HG03280 (cell line): ENCODE results near the gene TFCP2L1.
"Not testable (repeated sequence)": the region's sequence is repeated elsewhere in the genome, so short reads cannot be mapped to it uniquely, and the experiment has no call there.

ENCODE experiments used
- ATAC-seq: cut with Tn5 transposase; IDR thresholded peaks from one replicate; pipeline ENCODE4 v1.9.1; 2021; ENCODE audit warnings: mild to moderate bottlenecking, moderate library complexity; ENCODE audit not compliant: unreplicated experiment

Gene TFCP2L1

DNA sequence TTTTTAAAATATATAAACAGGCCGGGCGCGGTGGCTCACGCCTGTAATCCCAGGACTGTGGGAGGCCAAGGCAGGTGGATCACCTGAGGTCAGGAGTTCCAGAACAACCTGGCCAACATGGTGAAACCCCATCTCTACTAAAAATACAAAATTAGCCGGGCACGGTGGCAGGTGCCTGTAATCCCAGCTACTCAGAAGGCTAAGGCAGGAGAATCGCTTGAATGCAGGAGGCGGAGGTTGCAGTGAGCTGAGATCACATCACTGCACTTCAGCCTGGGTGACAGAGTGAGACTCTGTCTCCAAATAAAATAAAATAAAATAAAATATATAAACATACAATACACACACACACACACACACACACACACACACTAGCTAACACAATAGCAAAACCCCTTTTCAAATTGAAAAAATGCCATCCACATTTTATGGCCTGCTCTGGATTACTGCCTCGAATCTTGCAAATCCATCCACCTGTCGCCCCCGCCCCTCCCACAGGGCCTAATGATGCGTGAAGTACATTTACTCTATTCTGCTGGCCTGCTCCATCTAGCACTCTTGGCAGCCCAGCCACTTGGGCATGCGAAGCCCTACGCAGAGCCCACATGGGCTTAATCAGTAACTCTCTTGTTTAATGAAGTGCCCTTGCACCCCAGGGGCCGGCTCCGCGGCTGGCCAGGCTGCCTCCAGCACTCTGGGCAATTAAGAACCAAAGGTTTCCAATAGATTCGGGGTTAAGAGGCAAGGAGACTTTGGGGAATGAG lies 57.4 kb downstream of the TFCP2L1 start:
- ATAC-seq = not testable (repeated sequence)

DNA sequence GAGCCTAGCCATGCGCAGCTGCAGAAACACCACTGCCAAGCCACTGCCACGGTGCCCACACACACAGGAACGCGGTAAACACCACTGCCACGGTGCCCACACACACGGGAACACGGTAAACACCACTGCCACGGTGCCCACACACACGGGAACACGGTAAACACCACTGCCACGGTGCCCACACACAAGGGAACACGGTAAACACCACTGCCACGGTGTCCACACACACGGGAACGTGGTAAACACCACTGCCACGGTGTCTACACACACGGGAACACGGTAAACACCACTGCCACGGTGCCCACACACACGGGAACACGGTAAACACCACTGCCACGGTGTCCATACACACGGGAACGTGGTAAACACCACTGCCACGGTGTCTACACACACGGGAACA lies 59.3 kb downstream of the TFCP2L1 start:
- not testable (repeated sequence) for ATAC-seq

DNA sequence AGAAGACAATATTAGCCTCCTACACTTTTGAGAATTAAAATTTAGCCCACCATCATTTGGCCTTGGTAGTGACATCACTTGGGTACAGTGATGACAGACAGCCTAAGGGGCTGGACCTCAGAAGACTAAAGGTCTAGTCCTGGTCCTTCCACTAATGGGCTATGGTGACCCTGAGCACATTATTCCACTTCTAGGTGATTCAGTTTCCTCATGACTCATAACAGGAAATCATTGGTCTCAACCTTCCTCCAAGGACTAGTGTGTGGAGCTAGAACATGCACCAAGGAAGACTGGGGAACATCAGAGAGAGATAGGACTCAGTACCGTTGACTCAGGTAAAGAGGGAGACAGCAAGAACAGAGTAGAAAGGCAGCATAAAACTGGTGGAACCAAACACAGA lies 64.0 kb downstream of the TFCP2L1 start:
- ATAC-seq = no peak

DNA sequence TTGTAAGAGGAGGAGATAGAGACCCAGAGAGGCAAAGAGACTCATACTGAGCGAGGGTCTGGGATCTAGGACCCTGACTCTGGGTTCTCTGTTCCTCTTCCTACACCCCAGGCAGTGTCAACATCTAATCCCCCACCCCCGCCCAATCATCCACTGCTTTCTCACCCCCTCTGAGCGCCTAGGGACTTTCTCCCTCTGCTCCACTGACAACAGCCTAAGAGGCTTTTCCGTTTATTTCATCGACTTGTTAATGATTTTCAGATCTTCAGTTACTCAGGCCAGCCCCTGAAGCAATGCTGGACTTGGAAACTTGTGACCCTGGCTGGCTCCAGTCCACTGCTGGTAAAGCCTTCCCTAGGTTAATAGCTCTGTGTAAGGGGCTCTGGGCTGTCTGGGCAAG lies 65.1 kb downstream of the TFCP2L1 start:
- ATAC-seq = no peak

DNA sequence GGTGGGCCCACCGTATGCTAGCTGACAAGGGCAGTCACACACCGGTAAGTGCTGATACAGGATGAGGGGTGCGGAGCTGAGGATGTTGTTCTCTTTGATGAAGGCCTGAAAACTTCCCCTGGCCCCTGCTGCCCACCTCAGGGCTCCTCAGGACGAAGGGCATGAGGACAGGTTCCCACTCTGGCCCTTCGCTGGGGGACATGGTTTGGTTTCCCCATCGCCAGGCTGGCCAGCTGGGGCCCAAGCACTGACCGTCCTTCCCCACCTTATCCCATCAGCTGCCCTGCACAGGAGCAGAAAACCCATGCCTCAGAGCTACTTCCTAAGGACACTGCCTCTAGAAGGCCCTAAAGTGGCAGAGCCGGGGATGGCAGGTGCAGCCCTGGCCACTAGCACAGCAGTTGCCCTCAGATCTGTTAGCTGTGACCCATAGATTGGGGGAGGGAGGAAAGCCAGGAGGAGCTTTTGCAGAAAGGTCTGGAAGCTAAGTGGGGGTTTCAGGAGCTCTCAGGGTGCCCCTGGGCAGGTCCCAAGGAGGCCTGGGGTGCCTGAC lies 66.5 kb downstream of the TFCP2L1 start:
- no peak for ATAC-seq

DNA sequence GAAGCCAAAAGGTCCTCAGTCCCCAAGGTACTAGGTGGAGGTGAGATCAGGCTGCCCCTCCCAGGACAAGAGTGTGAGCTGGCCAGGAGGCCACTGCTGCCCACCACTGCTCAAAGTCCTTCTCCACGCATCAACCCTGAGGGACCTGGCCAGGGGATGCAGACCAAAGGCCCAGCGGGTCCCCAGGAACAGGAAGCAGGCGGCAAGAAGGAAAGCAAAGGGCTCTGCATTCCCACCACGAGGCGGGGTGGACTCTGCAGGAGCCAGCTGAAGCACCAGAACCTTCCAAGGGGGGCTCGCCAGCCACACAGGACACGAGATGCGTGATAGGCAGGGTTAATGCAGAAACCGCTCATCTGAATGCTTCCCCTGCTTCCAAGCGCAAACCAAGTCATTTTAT lies 67.4 kb downstream of the TFCP2L1 start:
- ATAC-seq = no peak

DNA sequence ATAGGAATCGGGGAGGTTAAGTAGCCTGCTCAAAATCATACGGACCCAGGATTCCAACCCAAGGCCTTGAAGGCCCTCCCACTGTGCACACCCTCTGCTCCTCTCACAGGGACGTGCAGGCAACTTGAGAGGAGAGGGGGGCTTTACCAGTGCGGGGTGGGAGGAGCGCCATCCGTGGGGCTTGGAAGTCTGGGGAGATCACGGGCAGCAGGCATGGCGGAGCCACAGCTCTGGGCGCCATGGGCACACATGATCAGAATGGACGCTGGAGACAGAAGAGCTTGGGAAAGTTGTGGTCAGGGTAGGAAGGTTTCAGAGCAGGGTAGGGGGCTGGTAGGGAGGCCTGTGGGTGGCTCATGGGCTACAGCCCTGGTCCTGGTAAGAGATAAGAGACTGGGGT lies 70.7 kb downstream of the TFCP2L1 start:
- no peak for ATAC-seq

DNA sequence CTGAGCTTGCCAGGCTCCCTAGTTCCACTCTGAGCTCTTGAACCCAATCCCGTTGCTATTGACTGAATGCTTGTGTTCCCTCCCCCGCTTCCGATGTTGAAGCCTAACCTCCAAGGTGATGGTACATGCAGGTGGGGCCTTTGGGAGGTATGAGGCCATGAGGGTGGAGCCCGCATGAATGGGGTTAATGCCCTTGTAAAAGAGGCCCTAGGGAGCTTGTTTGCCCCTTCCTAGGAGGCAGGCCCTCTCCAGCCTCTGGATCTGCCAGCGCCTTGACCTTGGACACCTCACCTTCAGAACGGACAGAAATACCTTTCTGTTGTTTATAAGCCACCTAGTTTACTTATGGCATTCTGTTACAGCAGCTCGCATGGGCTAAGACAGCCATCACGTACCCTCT lies 71.6 kb downstream of the TFCP2L1 start:
- no peak for ATAC-seq

DNA sequence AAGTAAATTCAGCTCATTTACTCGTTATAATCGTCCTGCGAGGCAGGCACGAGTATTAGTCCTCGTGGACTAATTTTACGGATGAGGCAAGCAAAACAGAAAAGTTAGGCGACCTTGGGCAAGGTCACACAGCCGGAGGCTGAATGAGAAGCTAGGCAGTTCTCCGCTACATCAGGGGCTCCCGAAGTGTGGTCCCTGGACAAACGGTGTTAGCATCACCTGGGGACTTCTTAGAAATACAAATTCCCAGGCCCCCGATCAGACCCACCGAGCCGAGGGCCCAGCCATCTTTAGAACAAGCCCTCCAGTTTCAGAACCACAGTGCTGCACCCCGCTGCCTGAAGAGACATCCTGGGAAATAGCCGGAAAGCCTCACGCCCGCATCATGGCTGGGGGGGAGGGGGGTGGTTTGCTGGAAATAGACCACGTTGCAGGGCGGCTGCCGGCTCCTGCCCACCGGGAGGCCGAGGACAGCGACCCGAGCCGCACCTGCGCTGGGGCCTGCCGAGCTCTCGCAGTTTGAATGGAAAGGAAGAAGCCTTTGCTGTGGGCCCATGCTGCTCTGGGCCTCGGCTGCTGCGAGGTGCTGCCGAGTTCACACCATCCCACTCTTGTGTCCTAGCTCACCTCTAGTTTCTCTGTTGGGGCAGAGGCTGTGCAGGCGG lies 72.2 kb downstream of the TFCP2L1 start:
- ATAC-seq = no peak

DNA sequence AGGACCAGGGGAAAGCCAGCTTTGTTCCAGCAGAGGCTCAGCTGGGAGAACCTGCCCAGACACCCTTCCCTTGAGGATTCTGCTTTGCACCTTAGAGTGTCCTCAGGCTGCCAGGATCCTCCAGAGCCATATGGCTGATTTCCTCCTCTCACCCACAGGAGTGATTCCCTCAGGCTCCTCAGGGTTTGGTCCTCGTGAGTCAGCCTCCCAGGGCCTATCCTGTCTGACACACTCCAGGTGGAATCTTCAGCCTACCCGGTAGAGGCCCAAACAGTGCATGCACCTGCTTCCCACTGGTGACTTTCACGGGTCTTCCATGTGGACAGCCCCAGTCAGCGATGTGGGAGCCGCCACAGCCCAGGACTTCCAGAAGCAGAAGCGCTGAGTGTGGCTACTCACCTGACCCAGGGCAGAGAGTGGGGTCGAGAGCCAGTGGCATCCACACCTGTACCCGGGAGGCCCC lies 73.3 kb downstream of the TFCP2L1 start:
- ATAC-seq = no peak

DNA sequence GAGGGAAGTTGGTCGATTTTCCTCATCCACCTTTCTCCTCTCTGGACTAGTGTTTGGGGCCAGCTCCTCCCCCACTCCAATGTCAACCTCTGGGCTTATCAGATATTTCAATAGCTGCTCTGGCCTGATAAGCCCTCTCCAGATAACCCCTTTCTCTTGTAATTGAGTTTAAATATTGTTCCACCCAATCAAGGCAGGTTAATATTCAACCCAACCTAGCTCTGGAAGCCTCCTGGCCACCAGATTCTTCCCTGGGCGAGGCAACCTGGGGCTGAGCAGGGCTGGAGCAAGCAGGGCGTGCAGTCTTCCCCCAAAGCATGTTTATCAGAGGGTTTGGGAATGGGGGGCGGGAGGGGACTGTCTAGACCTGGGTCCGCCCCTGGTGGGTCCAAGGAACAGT lies 73.8 kb downstream of the TFCP2L1 start:
- no peak for ATAC-seq

DNA sequence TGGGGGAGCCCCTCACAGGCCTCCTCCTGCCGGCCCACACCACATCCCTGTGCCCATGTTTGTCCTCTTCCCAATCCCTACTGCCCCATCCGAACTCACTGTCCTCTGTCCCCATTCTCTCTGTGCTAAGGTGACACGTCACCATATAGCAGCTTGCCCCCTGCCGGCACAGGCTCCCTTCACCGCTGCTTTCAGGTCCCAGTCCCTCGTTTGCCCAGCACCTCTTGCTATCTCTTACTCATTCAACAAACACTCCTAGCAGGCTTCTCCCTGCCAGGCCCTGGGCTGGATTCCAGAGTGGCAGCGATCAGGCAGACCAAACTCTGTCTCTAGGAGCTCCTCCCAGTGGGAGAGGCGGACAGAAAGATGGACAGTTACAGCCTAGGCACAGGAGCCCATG lies 74.3 kb downstream of the TFCP2L1 start:
- no peak for ATAC-seq

DNA sequence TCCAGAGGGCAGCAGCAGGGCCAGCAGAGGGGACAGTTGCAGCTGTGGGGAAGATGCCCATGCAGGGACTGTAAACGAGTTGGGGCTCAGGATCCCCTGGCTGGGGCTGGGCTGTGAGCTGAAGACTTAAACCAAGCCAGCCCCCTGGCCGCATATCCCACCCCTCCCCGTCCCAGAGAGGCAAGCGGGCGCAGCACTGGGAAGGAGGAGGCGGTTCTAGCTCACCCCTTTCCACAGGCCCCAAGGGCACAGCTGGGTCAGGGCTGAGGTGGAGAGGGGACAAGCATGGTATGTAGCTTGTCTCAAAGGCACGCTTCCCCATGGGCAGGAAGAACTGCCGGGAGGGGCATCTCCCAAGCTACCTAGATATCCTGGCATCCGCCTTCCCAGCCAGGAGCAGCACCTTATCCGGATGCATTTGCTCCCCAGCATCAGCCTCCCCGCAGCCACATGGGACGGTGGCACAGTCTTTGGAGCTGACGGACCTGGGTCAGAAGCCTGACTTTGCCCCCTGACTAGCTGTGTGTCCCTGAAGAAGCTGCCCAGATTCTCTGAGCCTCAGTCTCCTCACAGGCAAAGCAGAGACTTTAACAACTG lies 75.9 kb downstream of the TFCP2L1 start:
- no peak for ATAC-seq

DNA sequence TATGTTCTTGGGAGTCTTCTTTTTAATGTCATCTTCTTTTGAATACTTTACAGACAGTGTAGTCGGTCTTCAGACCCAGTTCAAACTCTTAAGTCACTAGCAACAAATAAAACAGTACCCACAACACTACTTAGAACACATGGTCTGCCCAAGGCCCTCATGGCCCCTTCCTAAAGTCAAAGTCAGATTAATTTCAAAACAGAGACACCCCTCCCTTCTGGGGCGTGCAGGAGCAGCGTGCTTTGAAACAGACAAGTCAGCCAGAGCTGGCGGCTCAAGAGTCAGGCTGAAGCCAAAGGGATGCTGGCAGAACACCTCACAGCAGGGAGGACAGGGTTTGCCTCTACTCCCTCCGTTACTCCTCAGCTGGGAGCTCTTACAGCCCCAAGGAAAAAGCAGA lies 77.5 kb downstream of the TFCP2L1 start:
- no peak for ATAC-seq

DNA sequence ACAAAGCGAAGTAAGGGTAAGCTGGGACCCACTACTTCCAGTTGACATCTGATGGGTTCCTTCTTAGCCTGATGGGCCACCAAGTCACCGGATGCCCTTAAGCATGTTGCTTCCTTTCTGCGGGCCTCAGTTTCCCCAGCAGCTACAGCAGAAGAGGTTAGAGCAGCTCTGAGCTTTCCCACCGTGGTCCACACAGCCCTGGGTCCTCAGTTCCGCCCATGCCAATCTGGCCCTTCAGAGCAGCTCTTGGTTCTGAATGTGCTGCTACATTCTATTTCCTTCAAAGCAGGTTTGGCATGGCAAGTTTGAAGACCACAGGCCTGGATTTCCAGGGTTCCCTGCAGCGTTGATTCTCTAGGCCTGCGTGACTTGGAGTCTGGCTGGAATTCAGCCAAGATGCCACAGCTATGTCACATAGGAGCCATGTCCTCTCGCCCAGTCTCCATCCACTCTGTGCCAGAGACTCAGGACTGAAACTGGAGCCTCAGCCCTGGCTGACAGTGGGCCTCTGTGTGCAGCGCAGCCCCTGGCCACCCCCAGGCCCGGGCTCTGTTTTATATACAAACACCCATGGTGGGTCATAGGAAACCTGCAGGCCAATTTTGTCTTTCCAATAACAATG lies 79.6 kb downstream of the TFCP2L1 start:
- ATAC-seq = no peak

DNA sequence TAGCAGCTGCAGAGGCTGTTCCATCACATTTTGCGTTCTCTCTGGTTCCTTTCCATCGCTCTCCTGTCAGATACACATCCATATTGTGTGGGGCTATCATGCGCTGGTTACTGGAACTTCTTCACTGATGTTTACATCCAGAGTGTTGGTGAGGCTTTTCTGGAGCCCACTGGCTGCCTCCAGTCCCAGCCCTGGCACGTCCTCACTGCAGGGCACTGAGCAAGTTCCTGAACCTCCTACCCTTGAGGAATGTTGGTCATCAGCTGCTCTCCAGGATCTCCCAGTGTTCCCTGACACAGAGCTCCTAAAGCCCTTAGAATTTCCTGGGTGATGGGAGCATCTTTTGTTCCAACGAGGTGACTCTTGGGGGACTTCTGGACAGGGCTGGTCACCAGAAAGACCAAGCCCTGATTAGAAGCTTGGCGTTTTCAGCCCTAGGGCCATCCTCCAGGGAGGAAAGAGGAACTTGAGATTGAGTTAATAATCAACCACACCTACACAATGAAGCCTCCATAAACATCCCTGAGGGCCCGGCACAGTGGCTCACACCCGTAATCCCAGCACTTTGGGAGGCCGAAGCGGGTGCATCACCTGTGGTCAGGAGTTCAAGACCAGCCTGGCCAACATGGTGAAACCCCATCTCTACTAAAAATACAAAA lies 81.3 kb downstream of the TFCP2L1 start:
- no peak for ATAC-seq

DNA sequence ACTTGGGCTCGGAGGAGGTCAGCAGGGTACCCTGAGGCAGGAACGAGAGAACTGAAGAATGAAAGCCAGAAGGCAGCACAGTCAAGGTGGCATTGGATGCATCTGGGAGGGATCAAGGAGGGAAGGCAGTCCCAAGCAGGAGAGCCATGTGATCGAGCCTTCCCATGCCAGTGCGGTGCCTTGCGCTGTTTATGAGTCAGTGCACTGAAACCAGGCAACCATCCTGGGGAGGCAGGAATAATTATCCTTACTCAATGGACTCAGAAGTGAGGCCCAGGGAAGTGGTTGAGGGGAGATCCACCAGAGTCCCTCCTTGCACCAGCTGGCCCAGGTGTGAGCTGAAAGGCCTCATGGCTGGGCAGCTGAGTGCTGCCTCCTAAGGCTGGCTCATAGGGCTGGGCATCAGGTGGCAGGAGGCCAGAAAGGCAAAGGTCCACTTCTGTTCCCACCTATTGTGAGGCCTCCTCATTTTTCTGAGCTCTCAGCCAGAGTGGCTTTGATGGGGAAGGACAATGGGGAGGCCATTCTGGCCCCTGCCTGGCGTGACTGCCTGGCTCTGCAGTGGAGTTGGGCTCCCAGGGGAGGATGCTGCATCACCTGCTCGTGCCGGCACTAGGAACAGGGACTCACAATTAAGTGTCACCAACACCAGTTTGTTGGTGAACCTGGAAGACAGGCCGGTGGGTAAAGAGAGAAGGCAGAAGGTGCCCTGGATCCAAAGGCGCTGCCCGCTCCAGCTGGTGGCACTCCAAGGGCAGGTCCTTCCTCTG lies 82.3 kb downstream of the TFCP2L1 start:
- ATAC-seq = no peak

DNA sequence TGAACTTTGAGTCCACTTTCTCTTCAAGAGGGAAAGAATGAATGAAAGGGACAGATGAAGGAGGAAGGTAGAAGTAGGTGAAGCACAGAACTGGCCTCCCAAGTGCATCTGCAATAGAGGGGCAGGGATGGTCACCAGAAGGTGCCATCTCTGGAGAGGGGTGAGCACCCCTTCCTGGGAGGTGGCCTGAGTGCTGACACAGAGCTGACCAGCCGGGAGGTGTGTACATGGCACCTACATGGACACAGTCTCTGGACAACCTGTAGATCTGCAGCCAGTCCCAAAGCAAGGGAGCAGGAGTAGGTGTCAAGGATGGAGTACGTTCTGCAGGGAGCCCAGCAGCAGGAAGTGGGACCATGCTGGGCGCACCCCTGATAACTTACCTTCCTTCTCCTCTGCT lies 83.2 kb downstream of the TFCP2L1 start:
- no peak for ATAC-seq

DNA sequence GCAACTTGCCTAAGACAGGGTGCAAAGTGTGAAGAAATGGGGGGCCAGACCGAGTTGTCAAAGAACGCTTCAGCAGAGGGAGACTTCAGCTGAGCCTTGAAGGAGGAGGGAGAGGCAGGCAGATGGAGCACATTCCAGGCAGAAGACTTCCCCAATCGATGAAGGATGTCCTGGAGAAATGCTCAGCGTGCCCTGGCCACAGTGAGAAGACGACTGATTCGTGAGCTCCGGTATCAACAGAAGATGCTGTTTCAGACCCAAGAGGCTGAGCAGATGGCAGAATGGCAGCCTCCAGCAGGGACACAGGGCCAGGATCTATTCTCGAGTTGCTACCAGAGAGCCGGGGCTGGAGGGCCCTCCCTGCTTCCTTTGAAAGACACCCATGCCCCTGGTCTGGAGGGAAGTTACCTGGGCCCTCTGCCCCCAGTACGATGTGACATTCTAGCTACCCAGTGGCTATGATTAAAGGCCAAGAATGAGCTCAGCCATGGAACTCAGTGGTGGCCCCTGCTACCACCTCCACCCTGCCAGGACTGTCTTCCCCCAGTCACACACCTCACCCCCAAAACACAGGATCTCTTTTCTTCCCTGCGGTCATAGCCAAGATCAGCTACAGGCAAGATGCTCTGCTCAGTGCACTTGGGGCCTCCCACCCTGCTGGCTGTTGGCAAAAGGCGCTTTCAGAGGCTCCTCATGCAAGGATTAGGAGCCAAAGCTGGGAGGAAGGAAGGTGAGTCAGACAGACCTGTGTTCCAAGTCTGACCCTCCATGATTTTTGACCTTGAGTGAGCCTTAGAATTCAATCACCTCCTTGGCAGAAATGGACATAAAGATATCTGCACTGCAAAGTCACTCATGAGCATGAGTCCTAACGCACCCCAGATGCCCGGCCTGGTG lies 84.3 kb downstream of the TFCP2L1 start:
- ATAC-seq = no peak
